Transverse colon (tissue), 3 donors: ENCODE measurements around the gene PNO1.

Experiments
- POLR2A ChIP-seq: fragments of 450-650 bp; IDR thresholded peaks from one replicate; pipeline ENCODE4 v1.6.1; 2016; ENCODE audit warnings: antibody characterized with exemption, mild to moderate bottlenecking, moderate library complexity
- TF ChIP-seq, protein P1 (sequence below), 5 experiments: fragments of 200-600 bp in 3 of 5; fragments of 450-650 bp in 2 of 5; sonication (generic) in 3 of 5; IDR thresholded peaks; 1 replicate in 2 of 5; 2 replicates in 3 of 5; pipeline ENCODE4 v1.5.1; 2016 to 2017; ENCODE audit warnings: antibody characterized with exemption in 5 of 5, inconsistent platforms in 3 of 5, mild to moderate bottlenecking in 2 of 5, moderate library complexity in 1 of 5

DNA sequence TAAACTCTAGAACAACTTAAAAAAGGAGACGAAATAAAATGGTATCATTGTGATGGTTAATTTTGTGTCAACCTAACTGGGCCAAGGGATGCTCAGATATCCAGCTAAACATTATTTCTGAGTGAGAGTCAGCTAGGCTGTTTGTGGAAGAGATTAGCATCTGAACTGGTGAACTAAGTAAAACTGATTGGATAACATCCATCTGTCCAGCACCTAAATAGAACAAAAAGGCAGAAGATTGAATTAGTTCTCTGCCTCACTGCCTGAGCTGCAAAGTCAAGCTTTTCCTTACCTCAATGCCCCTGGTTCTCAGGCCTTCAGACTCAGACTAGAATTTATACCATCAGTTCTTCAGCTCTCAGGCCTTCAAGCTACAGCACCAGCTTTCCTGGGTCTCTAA, 64.6 kb downstream of the PNO1 start:
- TF ChIP-seq, protein P1, sequence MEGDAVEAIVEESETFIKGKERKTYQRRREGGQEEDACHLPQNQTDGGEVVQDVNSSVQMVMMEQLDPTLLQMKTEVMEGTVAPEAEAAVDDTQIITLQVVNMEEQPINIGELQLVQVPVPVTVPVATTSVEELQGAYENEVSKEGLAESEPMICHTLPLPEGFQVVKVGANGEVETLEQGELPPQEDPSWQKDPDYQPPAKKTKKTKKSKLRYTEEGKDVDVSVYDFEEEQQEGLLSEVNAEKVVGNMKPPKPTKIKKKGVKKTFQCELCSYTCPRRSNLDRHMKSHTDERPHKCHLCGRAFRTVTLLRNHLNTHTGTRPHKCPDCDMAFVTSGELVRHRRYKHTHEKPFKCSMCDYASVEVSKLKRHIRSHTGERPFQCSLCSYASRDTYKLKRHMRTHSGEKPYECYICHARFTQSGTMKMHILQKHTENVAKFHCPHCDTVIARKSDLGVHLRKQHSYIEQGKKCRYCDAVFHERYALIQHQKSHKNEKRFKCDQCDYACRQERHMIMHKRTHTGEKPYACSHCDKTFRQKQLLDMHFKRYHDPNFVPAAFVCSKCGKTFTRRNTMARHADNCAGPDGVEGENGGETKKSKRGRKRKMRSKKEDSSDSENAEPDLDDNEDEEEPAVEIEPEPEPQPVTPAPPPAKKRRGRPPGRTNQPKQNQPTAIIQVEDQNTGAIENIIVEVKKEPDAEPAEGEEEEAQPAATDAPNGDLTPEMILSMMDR (IDR thresholded peaks at IDR 0.05): no peak
- no peak for TF ChIP-seq POLR2A
